Measurements from ENCODE around the gene PEAK1.
A peak's percentile ranks its signal among the peaks of the same experiment; 100 is the strongest.

PEAK1 gene

DNA sequence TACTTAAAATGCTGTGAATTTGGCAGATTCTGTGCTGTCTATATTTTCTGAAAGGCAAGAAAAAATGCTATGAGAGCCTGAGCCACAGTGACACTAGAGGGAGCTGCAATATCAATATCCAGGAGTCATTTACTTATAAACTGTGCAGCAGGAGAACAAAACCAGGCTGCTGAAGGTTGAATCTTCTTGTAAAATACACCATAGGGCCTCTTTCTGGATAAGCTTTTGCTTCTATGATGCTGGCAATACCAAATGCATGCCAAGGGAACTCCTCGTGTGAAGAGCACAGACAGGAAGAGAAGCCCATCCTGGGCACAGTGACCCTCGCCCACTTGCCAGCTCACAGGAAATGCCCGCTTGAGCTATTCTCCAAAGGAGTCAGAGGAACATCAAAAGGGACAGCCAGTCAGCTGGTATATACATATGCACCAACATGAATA, 301.0 kb downstream of the PEAK1 start:
- DNase-seq: peak; percentile 41 to 77

DNA sequence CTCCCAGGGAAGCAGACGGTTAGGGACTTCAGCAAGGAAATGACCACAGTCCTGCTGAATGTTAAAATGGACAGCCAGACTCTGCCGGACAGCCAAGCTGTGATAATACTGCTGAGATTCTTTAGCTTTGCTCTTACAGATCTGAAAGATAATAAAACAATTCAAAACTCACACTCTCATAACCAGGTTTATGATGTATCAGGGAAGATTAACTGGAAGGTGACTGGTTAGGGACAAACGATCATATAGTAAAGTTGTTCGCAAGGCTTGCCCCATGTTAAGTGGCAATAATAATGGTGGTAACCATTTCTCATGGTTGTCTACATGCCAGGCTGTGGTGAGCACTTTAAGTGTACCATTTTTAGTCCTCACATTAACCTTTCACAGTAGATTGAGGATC, 304.7 kb downstream of the PEAK1 start:
- Histone ChIP-seq H3K4me1 (ENCODE audit: control insufficient read depth in 1 of 2, insufficient read depth in 2 of 2, low read length in 2 of 2) (no peaks in the 10 kb centered on the region), H3K4ac (ENCODE audit: low read depth, low read length) (no peak overlapping the region), H2BK120ac (ENCODE audit: insufficient read depth, low read length, poor library complexity) (no peak overlapping the region), H3K18ac (ENCODE audit: low read length) (no peak overlapping the region), H3K27ac (ENCODE audit: low read depth, low read length) (no peak overlapping the region), H3K9me3 (ENCODE audit: insufficient read depth, low read depth, low read length) (no peaks in the 10 kb centered on the region), H2AK5ac (ENCODE audit: low read length) (no peak overlapping the region), H4K8ac (ENCODE audit: low read depth, low read length) (no peak overlapping the region), H2BK12ac (ENCODE audit: low read length) (no peak overlapping the region), H2BK5ac (ENCODE audit: low read depth, low read length, poor library complexity) (no peak overlapping the region), H3K9ac (ENCODE audit: low read length) (no peak overlapping the region), H4K12ac (ENCODE audit: low read depth, low read length) (no peak overlapping the region), H3K23ac (ENCODE audit: low read length) (no peak overlapping the region), H3K79me1 (ENCODE audit: low read length) (no peaks in the 10 kb centered on the region), H3K27me3 (ENCODE audit: insufficient read depth, low read length) (no peaks in the 10 kb centered on the region), H2AFZ (ENCODE audit: insufficient read depth, low read length, poor library complexity) (no peak overlapping the region), H3K4me3 (ENCODE audit: low read depth, low read length) (no peak overlapping the region), H3K4me2 (ENCODE audit: low read length) (no peak overlapping the region), H4K91ac (ENCODE audit: low read depth, low read length) (no peak overlapping the region), H3K36me3 (ENCODE audit: control insufficient read depth in 1 of 2, insufficient read depth in 2 of 2, low read length in 2 of 2) (peaks cover 9 to 15% of the 10 kb centered on the region in 2 experiments), H3K14ac (ENCODE audit: low read length) (no peak overlapping the region), H3K79me2 (ENCODE audit: control insufficient read depth, insufficient read depth, low read length, poor library complexity) (no peaks in the 10 kb centered on the region)
- DNase-seq: no peak
- WGBS (ENCODE audit: extremely low coverage, insufficient coverage, insufficient read length): no CpG with 5 or more reads among the region's 4 CpGs

More for the DNA sequence above, 301.0 kb downstream of the PEAK1 start:
- Histone ChIP-seq H3K4me3 (ENCODE audit: low read depth, low read length) (no peak overlapping the region), H3K36me3 (ENCODE audit: control insufficient read depth in 1 of 2, insufficient read depth in 2 of 2, low read length in 2 of 2) (peaks cover 7 to 10% of the 10 kb centered on the region in 2 experiments), H3K23ac (ENCODE audit: low read length) (no peak overlapping the region), H3K9ac (ENCODE audit: low read length) (no peak overlapping the region), H3K4me1 (ENCODE audit: control insufficient read depth in 1 of 2, insufficient read depth in 2 of 2, low read length in 2 of 2) (no peaks in the 10 kb centered on the region), H3K4ac (ENCODE audit: low read depth, low read length) (no peak overlapping the region), H2AFZ (ENCODE audit: insufficient read depth, low read length, poor library complexity) (no peak overlapping the region), H3K27ac (ENCODE audit: low read depth, low read length) (no peak overlapping the region), H2BK120ac (ENCODE audit: insufficient read depth, low read length, poor library complexity) (no peak overlapping the region), H2AK5ac (ENCODE audit: low read length) (no peak overlapping the region), H3K18ac (ENCODE audit: low read length) (no peak overlapping the region), H2BK5ac (ENCODE audit: low read depth, low read length, poor library complexity) (no peak overlapping the region), H4K8ac (ENCODE audit: low read depth, low read length) (no peak overlapping the region), H3K79me2 (ENCODE audit: control insufficient read depth, insufficient read depth, low read length, poor library complexity) (no peaks in the 10 kb centered on the region), H3K14ac (ENCODE audit: low read length) (no peak overlapping the region), H3K4me2 (ENCODE audit: low read length) (no peak overlapping the region), H4K12ac (ENCODE audit: low read depth, low read length) (no peak overlapping the region), H3K79me1 (ENCODE audit: low read length) (no peaks in the 10 kb centered on the region), H2BK12ac (ENCODE audit: low read length) (no peak overlapping the region), H3K27me3 (ENCODE audit: insufficient read depth, low read length) (no peaks in the 10 kb centered on the region), H4K91ac (ENCODE audit: low read depth, low read length) (no peak overlapping the region), H3K9me3 (ENCODE audit: insufficient read depth, low read depth, low read length) (no peaks in the 10 kb centered on the region)
- no CpG with 5 or more reads among the region's 3 CpGs for WGBS (ENCODE audit: extremely low coverage, insufficient coverage, insufficient read length)

DNA sequence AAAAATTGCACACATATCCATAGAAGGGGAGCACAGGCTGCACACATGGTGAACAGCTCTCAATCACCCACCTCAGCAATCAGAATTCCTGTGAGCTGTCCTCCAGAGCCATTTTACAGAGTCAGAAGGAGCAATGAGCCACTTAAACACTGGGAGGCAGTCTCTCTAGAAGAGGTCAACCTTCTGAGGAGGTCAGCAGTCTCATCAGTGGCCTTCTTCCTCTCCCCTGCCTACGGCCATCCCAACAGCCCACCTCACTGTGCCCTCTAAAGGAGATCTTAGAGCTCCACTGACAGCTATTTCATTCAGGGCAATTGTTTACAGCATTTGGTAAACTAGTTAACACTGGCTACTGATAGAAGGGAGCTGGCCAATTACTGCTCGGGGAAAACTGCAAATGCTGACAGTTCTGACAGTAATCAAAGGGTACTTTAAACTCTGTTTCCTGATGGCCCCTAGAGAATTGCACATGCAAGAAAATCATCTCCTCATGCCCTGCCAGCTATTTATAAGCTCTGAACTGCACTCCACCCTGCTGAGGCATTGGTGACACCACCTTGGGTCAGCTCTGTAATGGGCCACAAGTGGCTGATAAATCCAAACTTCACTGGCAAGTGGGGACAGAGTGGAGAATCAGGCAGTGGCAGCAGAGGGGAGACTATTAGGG, 306.9 kb downstream of the PEAK1 start:
- H2AFZ ChIP-seq (ENCODE audit: insufficient read depth, low read length, poor library complexity): no peak overlapping the region
- H3K18ac ChIP-seq (ENCODE audit: low read length): no peak overlapping the region
- H3K4me3 ChIP-seq (ENCODE audit: low read depth, low read length): no peak overlapping the region
- H3K27me3 ChIP-seq (ENCODE audit: insufficient read depth, low read length): no peaks in the 10 kb centered on the region
- H3K79me1 ChIP-seq (ENCODE audit: low read length): no peaks in the 10 kb centered on the region
- H2BK12ac ChIP-seq (ENCODE audit: low read length): no peak overlapping the region
- no peak overlapping the region for H2AK5ac ChIP-seq (ENCODE audit: low read length)
- H4K91ac ChIP-seq (ENCODE audit: low read depth, low read length): no peak overlapping the region
- H3K14ac ChIP-seq (ENCODE audit: low read length): no peak overlapping the region
- H3K9me3 ChIP-seq (ENCODE audit: insufficient read depth, low read depth, low read length): no peaks in the 10 kb centered on the region
- H3K23ac ChIP-seq (ENCODE audit: low read length): no peak overlapping the region
- H2BK120ac ChIP-seq (ENCODE audit: insufficient read depth, low read length, poor library complexity): no peak overlapping the region
- H3K4me1 ChIP-seq (ENCODE audit: control insufficient read depth in 1 of 2, insufficient read depth in 2 of 2, low read length in 2 of 2): no peaks in the 10 kb centered on the region
- H3K36me3 ChIP-seq (ENCODE audit: control insufficient read depth in 1 of 2, insufficient read depth in 2 of 2, low read length in 2 of 2): peaks cover 9 to 15% of the 10 kb centered on the region in 2 experiments
- WGBS (ENCODE audit: extremely low coverage, insufficient coverage, insufficient read length): no CpG with 5 or more reads among the region's 2 CpGs
- no peaks in the 10 kb centered on the region for H3K79me2 ChIP-seq (ENCODE audit: control insufficient read depth, insufficient read depth, low read length, poor library complexity)
- no peak for DNase-seq
- H4K8ac ChIP-seq (ENCODE audit: low read depth, low read length): no peak overlapping the region
- H3K9ac ChIP-seq (ENCODE audit: low read length): no peak overlapping the region
- H3K4me2 ChIP-seq (ENCODE audit: low read length): no peak overlapping the region
- no peak overlapping the region for H3K4ac ChIP-seq (ENCODE audit: low read depth, low read length)
- H4K12ac ChIP-seq (ENCODE audit: low read depth, low read length): no peak overlapping the region
- no peak overlapping the region for H2BK5ac ChIP-seq (ENCODE audit: low read depth, low read length, poor library complexity)
- H3K27ac ChIP-seq (ENCODE audit: low read depth, low read length): no peak overlapping the region

DNA sequence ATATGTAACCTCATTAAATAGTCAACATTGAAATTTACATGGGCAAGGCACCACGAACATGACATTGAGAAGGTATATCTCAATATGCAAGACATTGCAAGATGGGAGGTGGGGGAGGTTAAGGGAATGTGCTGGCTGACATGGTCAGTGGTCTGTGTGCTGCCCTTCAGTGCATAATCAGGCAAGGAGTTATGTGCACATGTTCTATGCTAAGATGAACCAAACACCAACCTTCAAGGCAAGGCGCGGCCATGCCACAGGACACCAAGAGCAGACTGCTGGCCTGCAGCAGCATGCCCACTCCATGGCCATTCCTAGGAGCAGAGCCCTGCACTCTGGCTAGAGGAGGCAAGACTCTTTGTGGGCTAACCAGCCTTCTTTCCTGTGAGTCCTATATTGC, 308.1 kb downstream of the PEAK1 start:
- H2BK5ac ChIP-seq (ENCODE audit: low read depth, low read length, poor library complexity): no peak overlapping the region
- no peaks in the 10 kb centered on the region for H3K4me1 ChIP-seq (ENCODE audit: control insufficient read depth in 1 of 2, insufficient read depth in 2 of 2, low read length in 2 of 2)
- no peak overlapping the region for H3K9ac ChIP-seq (ENCODE audit: low read length)
- H3K79me2 ChIP-seq (ENCODE audit: control insufficient read depth, insufficient read depth, low read length, poor library complexity): no peaks in the 10 kb centered on the region
- no peak overlapping the region for H2AK5ac ChIP-seq (ENCODE audit: low read length)
- H3K9me3 ChIP-seq (ENCODE audit: insufficient read depth, low read depth, low read length): no peaks in the 10 kb centered on the region
- H2BK12ac ChIP-seq (ENCODE audit: low read length): no peak overlapping the region
- H3K23ac ChIP-seq (ENCODE audit: low read length): no peak overlapping the region
- H4K8ac ChIP-seq (ENCODE audit: low read depth, low read length): no peak overlapping the region
- H3K4me3 ChIP-seq (ENCODE audit: low read depth, low read length): no peak overlapping the region
- H3K18ac ChIP-seq (ENCODE audit: low read length): no peak overlapping the region
- no peak overlapping the region for H4K91ac ChIP-seq (ENCODE audit: low read depth, low read length)
- H3K4me2 ChIP-seq (ENCODE audit: low read length): no peak overlapping the region
- peaks cover 9 to 15% of the 10 kb centered on the region in 2 experiments for H3K36me3 ChIP-seq (ENCODE audit: control insufficient read depth in 1 of 2, insufficient read depth in 2 of 2, low read length in 2 of 2)
- H3K27me3 ChIP-seq (ENCODE audit: insufficient read depth, low read length): no peaks in the 10 kb centered on the region
- WGBS (ENCODE audit: extremely low coverage, insufficient coverage, insufficient read length): no CpG with 5 or more reads among the region's 3 CpGs
- H3K27ac ChIP-seq (ENCODE audit: low read depth, low read length): no peak overlapping the region
- H3K4ac ChIP-seq (ENCODE audit: low read depth, low read length): no peak overlapping the region
- no peak for DNase-seq
- H2AFZ ChIP-seq (ENCODE audit: insufficient read depth, low read length, poor library complexity): no peak overlapping the region
- H2BK120ac ChIP-seq (ENCODE audit: insufficient read depth, low read length, poor library complexity): no peak overlapping the region
- no peak overlapping the region for H3K14ac ChIP-seq (ENCODE audit: low read length)
- H4K12ac ChIP-seq (ENCODE audit: low read depth, low read length): no peak overlapping the region
- H3K79me1 ChIP-seq (ENCODE audit: low read length): no peaks in the 10 kb centered on the region

All from trophoblast cell (in vitro differentiated cells and primary cell).